HG02973 (cell line): ENCODE data around the gene DLK1.

Experiments used
- ATAC-seq: cut with Tn5 transposase; IDR thresholded peaks from one replicate; pipeline ENCODE4 v1.9.1; 2021; ENCODE audit warnings: moderate library complexity; ENCODE audit not compliant: unreplicated experiment

DLK1 gene

DNA sequence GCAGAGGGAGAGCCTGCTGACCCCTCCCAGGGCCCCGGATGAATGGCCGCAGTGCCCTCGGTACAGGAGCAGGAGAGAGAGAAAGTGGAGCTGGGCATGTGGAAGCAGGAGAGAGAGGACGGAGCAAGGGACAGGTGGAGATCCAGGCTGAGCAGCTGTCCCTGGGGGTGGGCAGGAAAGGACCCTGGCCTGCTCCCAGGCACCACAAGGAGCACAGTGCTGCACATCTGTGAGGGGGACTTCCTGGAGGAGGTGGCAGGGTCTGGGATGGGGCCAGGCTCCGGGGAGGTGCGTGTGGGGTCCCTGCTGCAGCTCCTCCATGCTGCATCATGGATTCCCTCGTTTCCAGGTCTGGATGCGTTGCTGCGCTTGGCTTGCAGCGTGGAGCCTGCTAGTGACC lies 13.0 kb upstream of the DLK1 start:
- ATAC-seq = no peak

DNA sequence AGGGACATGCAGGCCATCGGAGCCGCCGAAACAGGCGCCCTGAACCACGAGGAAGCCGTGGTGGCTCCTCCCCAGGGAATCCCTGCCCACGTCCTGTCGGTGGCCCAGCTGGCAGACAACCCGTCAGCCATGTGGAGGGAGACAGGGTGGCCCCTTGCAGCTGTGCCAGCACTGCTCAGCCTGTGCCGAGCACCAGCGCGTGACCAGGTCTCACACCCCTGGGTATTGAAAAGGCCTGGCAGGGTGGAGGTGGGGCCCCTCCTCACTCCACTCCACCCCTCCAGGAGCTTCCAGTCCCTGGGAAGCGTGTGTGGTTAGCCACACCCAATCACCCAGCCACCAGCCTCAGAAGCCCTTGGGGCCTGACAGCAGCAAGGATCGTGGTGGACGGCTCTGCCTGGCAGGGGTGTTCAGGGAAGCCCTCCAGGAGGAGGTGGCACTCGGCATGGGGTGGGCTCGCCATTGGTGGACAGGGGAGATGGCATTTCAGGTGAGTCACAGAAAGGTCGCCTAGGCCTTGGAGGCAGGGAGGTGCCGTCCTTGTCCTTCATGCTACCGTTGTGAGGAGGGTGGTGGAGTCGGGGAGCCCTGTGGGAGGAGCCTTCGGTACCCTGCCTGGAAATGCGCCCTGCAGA lies 12.3 kb upstream of the DLK1 start:
- ATAC-seq = no peak

DNA sequence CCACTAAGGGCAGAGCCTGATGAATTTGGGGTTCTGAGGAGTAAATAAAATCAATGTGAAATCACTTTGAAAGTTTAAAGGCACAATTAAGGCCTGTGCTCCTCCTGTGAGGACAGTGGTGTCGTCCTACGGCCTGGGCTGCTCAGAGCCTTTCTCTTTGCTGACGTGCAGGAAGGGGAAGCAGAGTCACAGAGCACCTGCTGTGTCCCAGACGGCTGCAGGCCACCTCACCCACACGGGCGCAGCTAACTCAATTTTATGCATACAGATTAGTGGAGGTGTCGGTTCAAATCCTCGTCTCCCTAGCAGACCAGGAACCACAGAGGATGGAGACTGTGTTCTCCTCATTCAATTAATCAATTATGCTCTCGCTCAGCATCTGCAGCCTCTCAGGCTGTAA lies 11.4 kb upstream of the DLK1 start:
- ATAC-seq = no peak

DNA sequence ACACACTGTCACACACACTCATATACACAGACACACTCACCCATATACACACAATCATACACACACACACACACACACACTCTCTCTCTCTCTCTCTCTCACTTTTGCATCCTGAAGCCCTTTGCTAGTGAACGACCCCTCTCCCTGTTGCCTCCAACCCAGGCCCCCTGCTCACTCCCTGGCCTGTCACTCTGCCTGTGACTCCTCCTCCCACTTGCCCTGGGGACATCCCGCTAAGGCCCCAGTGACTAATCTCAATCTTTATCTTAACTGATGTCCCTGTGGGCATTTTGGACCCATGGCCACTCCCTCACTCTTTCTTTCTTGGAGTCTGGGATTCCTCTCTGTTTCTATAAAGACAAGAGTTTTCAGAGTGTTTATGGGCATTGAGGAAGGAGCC lies 10.9 kb upstream of the DLK1 start:
- ATAC-seq = no peak

DNA sequence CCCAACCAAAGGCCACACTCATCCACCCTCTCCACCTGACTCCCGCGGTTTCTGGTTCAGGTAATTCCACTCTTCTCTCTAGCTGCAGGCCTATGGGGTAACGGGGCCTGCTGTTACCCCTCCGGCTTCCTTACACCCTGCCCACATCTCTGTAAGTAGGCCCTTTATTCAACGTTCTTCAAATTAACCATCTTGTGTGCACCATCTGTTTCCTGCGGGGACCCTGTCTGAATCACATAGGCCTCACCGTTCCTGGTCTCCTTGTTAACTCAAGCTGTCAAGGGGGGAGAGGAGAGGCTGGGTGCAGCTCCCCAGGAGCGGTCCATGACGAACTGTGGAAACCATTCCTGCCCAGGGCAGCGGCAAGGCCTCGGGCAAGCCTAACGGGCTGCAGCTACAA lies 9.3 kb upstream of the DLK1 start:
- no peak for ATAC-seq

DNA sequence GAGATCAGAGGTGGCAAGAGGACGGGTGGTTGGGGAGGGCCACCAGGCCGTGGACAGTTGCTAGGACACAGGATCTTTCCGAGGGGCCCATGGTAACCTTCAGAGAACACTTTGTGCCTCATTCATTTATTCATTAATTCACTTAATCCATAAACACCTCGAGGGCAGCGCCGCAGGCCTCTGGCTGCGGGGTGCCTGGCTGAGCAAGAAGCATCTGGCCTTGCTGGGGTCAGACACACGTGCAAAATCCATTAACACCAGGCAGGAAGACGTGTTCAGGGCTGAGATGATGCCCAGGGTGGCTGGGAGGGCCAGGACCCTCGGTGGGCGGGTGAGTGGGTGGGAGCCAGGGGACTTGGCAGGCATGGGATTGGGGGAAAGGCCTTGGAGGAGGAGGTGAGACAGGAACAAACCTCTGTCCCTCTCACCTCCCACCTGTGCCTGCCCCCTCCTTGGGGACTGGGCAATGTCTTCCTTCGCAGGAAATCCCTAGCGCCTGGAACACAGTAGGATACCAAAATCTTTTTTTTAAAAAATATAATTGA lies 6.6 kb upstream of the DLK1 start:
- ATAC-seq = no peak

DNA sequence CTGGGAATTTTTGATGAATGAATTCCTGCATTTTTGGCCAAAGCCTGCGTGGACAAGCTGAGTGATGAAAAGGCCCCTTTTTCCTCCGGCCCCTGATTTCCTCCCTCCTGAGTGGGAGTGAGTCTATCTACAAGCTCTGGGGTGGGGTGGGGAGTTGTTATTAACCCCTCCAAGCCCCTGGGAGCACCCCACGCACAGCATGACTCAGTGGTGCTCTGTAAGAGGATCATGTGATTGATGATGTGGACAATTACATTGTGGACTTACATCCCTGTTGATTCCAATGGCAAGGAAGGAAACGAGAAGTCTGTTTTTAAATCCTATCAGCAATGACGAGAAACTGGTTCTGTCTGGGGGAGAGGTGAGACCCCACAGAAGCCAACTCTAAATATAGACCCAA lies 5.1 kb upstream of the DLK1 start:
- no peak for ATAC-seq

DNA sequence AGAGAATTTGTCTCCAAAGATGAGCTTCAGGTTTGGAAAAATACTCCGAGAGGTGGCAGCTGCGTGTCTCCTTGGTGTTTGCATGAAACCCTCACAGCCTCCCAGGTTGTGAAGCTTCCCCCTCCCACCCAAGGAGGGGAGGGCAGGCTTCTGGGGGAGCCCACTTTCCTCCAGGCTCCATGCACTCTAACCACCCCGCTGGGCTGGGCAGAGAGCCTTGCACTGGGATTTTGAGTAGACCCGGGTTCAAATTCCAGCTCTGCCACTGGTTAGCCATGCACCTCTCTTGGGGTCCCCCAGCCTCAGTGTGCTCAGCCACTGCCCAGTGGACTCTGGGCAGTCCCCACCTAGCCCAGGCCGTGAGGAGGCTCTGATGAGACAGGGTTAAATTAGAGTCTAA lies 4.3 kb upstream of the DLK1 start:
- ATAC-seq = no peak

DNA sequence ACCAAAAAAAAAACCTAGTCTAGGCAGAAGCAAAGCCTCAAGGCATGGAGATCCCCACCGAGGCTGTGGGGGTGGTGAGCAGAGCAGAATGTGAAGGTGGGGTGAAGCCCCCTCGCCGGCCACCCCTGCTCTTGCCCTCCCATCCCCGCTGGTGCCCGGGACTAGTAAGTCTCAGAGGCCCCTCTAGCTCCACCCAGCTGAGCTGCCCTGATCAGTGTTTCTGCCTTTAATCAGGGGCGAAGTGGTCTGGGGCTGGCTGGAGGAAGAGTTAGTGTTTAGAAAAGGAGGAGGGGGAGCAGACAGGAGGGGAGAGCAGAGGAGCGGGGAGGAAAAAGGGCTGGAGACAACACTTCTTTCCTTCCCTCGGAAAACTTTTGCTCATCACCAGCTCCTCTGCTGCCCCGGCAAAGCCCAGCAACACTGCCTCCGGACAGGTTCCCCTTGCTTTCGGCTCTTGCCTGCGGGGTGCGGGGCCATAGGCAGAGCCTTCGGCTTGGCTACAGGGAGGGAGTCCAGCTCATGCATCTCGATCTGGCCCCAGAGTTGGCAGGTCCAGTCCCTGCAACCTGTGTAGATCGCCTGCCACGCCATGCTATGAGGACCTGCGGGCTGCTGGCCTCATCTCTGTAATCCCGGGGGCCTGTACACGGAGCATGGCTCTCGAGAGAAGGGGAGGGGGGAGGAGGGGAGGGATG lies 3.4 kb upstream of the DLK1 start:
- no peak for ATAC-seq

DNA sequence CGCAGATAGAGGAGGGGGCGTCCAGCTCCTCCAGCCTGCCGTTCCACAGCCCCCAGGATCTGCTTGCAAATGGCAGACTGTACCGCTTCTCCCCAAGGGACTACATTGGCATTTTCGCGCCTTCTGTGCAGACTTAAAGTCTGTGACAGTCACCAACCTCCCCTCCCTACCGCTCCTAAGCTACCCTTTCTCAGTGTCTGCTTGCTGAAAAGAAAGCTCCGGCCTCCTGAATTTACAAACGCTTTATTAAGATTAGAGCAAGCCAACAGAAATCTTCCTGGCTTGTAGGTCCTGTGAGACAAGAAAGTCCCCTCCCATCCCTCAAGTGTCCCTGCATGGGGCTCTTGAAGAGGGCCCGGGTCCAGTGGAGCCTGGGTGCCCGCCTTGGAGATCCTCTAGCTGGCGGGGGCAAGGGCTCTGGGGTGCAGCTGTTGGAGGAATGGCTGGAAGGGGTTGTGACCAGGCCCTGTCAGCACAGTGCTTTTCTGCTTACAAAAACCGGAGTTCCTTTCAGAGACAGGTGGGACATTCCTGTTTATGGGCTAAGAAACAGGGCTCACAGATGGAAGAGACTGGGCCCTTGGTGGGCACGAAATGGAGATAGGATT lies 2.8 kb upstream of the DLK1 start:
- no peak for ATAC-seq

DNA sequence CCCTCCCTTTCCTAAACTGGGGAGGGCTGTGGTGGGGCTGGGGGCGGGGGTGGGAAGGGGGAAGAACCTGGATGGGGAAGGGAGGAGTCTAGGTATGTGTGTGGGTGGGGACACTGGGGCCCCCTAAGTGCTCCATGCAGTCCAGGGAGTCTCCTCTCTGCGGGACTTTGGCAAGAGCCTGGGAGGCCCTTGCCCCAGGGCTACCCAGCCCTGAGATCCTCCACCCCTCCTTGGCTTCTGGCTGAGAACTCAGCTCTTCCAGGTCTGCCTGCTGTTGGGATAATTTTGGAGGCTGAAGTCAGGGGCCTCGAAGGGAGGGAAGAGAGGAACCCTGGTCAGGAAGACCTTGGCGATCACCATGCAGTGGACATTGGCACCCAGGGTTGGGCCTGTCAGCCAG lies 2.2 kb upstream of the DLK1 start:
- ATAC-seq = no peak

DNA sequence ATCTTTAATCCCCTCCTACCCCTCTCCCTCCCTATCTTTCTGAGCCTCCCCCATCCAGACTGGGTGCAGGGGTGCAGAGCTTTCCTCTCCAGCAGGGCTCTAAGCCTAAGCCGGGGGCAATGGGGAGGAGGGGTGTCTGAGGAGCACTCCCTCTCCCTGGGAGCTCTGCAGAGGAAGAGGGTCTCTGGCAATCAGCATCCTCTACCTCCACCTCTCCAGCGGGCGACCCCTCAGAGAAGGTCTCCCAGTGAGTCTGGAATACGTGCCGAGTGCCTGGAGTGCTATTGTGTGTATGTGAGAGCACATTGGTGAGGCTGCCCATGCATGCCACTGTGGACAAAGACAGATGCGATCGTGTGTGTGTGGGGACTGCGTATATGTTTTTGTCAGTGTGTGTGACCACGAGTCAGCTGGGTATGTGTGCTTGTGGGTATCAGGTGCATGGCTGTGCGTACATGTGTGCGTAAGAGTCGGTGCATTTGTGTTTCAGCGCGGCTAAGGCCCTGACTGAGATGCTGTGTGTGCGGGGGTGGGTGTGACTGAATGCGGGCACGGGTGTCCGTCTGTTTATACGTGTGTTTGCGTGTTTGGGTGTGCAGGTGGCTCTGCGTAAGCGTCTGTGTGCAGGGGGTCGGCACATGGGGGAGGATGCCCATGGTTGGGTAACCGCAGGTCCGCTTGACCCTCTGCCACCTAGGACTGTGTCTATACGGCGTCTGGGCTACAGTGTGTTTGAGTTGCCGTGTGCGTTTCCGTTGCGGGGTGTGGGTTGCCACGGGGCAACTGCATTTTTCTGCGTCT lies 905 bp upstream of the DLK1 start:
- ATAC-seq = no peak

DNA sequence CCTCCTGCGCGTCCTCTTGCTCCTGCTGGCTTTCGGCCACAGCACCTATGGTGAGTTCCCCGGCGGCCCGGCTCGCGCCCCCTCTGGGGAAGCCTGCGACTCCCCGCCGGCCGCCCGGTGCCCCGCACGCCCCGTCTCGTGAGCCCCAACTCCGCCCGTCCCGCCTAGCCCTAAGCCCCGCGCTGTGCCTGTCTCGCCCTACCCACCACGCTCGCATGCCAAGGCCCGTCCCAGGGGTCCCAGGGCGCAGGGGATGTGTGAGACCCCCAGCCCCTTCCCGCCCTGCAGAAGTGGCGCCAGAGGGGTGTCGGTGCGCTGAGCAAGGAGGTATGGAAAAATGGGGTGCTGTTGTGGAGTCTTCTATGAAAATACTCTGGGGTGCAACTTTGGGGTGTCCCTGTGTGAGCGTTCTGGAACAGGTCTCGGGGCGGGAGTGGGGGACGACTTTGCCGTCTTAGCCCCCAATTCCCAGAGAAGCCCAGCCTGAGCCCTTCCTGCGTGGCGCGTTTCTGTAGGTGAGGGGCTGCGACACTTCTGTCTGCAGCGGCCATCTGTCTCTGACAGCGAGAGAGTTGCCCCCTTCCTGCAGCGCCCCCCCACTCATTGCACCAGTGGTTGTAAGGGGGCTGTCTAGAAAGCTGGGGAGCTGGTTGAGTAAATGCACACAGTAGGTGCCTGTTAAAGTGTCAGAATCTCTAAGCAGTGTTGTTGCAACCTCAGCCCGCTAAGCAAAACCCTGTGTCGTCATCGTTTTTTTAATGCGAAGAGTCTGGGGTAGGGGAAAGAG lies 587 bp downstream of the DLK1 start:
- ATAC-seq = no peak

DNA sequence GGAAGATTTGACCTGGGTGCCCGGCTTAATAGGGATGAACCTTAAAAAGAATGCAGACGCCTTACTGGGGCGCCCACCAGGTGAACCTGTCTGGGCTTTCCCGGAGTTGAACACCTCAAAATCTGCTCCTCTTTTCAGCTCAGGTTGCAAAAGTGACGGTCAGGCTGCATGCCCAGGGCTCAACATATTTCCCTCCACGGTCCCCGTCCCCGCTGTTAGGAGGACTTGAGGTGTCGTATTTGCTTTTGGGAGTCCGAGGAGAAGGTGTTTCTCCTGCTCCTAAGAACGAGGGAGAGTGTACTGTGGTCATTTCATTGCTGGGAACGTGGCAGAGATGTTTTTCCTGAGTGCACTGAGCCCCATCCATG lies 1.2 kb downstream of the DLK1 start:
- ATAC-seq = no peak

DNA sequence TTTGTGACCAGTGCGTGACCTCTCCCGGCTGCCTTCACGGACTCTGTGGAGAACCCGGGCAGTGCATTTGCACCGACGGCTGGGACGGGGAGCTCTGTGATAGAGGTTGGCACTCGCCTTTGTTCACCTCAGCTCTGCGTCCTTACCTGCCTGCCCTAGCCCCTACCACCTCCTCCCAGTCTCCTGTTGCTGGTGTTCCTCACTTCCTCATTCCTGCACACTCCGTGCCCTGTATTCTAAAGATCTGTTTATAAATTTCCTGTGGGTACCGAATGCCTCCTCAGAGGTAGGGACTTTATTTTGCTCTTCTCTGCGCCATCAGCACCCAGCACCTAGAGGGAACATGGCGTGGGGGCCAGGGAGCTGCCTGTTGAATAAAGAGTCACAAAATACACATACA lies 2.3 kb downstream of the DLK1 start:
- no peak for ATAC-seq

DNA sequence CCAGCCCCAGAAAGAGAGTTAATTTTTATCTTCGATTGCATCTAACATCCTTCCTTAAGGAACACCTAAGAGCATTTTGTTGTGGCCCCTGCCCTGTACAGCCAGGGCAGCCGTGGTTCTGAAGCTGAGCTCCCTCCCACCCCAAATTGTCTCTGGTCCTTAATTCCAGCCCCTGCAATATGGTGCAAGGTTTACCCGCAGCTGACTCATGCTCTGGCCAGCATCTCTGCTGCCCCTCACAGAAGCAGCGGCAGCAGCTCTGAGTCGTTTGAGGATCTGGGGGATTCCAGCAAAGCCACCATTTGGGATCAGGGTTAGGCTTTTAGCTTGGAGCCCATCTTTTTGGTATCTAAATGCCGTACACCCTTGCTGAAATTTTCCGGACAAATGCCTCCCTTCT lies 3.3 kb downstream of the DLK1 start:
- ATAC-seq = no peak

DNA sequence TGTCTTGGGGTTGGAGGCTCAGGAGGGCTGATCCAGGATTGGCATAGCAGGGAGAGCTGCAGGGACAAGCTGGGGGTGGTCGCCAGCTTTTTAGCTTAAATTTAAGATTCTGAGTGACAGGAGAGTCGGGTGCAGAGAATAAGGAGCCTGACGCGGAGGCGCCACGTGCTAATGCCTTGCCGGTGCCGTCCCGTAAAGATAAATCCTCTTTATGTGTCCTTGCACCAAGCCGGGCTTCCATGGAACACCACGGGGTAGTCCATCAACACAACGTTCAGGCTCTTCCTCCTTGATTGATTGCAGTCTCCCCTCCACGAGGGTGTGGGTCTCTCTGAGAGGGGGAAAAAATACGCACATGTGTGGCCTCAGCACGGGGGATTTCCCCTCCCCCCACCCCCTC lies 3.9 kb downstream of the DLK1 start:
- ATAC-seq = no peak

DNA sequence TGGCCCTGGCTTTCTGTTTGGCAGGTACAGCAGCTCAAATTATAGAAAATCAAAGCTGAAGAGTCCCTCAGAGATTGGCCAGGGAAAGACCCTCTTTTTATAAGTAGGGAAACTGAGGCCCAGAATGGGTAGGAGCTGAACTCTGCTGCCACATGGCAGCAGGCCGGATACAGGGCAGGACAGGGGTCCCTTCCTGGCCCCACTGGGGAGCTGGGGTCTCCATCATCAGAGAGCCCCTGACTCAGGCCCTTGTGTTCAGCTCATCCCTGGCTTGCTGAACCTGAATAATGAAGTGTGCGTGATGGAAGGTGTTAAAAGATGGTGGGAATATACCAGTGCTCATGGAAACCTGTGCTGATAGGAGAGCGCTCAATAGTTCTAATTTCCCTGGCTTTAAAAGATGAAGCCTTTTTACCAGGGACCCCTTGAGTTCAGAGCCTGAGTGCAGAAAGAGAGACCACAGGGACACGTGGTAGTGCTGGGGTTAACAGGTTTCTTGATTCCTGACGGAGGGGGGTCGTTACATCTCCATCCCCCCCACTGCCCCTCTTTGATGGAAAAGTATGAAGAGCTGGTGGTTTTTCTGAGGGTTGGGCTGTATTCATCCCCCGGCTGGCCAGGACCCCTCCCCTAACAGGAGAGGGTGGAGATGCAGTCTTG lies 4.4 kb downstream of the DLK1 start:
- no peak for ATAC-seq

DNA sequence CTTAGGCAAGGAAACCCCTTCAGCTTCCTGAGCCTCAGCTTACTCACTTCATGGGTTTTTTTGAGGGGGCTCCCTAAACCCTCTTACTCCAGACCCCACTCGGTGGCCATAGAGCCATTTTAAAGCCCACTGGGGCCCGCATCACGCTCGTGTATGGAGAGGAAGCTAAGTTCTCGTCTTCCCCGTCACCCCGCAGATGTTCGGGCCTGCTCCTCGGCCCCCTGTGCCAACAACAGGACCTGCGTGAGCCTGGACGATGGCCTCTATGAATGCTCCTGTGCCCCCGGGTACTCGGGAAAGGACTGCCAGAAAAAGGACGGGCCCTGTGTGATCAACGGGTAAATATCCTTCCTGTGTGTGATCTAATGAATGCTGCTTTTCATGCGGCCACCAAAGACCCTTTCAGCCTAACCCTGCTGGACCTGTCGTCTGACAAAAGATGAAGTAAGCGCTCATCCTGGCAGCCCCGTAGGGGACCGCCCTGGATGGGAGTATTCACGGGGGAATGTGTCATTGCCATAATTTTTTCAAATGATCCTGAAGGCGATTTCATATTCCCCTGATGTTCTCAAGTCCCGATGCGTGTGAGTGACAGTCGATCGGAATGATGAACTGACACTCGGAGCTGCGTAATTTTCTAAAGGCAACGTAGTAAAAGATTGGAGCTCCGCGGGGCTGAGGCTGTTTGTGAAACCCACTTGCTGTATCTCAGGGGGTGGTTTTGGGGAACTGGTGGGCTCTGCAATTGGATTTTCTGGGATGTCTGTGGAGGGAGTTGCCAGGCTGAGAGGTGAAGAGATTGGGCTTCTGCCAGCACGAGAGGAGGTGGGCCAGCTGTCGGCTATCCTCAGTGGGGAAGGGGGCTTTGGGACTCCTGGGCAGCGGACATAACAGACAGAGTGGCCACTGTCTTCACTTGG lies 5.4 kb downstream of the DLK1 start:
- ATAC-seq = no peak
